ENCODE measurements around the gene BRMS1L. TPM values are rescaled to one million over a fixed set of nuclear protein-coding genes. Genes with fewer than 3 reads are reported as not detected.

BRMS1L gene
- total and polyA plus RNA-seq, 2 donors, result 3.1 to 7.4 TPM

GRCh38 chr14:35875296-35875695, 49.2 kb downstream of the BRMS1L start:
- no peaks in the 10 kb centered on the region for H3K36me3 ChIP-seq (ENCODE audit: control insufficient read depth in 2 of 2, insufficient read depth in 2 of 2, low read length in 1 of 2)
- H3K27ac ChIP-seq (ENCODE audit: low read depth in 1 of 2, low read length in 1 of 2), result no peak overlapping the region
- H3K4me3 ChIP-seq (ENCODE audit: low read length in 2 of 2), result no peak overlapping the region
- no peaks in the 10 kb centered on the region for H3K4me1 ChIP-seq (ENCODE audit: control insufficient read depth in 2 of 2, insufficient read depth in 2 of 2, low read length in 2 of 2)
- WGBS, result 94% methylated on average over 2 of the region's 2 CpGs
- H3K9me3 ChIP-seq (ENCODE audit: control insufficient read depth in 2 of 2, insufficient read depth in 1 of 2, low read length in 1 of 2), result no peaks in the 10 kb centered on the region
- H3K27me3 ChIP-seq (ENCODE audit: control insufficient read depth in 2 of 2, insufficient read depth in 1 of 2, low read length in 1 of 2), result no peaks in the 10 kb centered on the region
- DNase-seq (ENCODE audit: low read depth in 6 of 9, low spot score in 9 of 9), result no peak

GRCh38 chr14:35877276-35877675, 51.1 kb downstream of the BRMS1L start:
- no peak for DNase-seq (ENCODE audit: low read depth in 6 of 9, low spot score in 9 of 9)
- Histone ChIP-seq H3K4me3 (ENCODE audit: low read length in 2 of 2) (no peak overlapping the region), H3K27ac (ENCODE audit: low read depth in 1 of 2, low read length in 1 of 2) (no peak overlapping the region), H3K9me3 (ENCODE audit: control insufficient read depth in 2 of 2, insufficient read depth in 1 of 2, low read length in 1 of 2) (no peaks in the 10 kb centered on the region), H3K36me3 (ENCODE audit: control insufficient read depth in 2 of 2, insufficient read depth in 2 of 2, low read length in 1 of 2) (no peaks in the 10 kb centered on the region), H3K4me1 (ENCODE audit: control insufficient read depth in 2 of 2, insufficient read depth in 2 of 2, low read length in 2 of 2) (no peaks in the 10 kb centered on the region), H3K27me3 (ENCODE audit: control insufficient read depth in 2 of 2, insufficient read depth in 1 of 2, low read length in 1 of 2) (no peaks in the 10 kb centered on the region)
- WGBS, result 98% methylated on average over 3 of the region's 3 CpGs

GRCh38 chr14:35878272-35879150, 52.4 kb downstream of the BRMS1L start:
- no peaks in the 10 kb centered on the region for H3K27me3 ChIP-seq (ENCODE audit: control insufficient read depth in 2 of 2, insufficient read depth in 1 of 2, low read length in 1 of 2)
- no peak overlapping the region for H3K4me3 ChIP-seq (ENCODE audit: low read length in 2 of 2)
- H3K27ac ChIP-seq (ENCODE audit: low read depth in 1 of 2, low read length in 1 of 2), result no peak overlapping the region
- no peaks in the 10 kb centered on the region for H3K9me3 ChIP-seq (ENCODE audit: control insufficient read depth in 2 of 2, insufficient read depth in 1 of 2, low read length in 1 of 2)
- no peaks in the 10 kb centered on the region for H3K4me1 ChIP-seq (ENCODE audit: control insufficient read depth in 2 of 2, insufficient read depth in 2 of 2, low read length in 2 of 2)
- no peak for DNase-seq (ENCODE audit: low read depth in 6 of 9, low spot score in 9 of 9)
- 38% methylated on average over 9 of the region's 9 CpGs for WGBS
- H3K36me3 ChIP-seq (ENCODE audit: control insufficient read depth in 2 of 2, insufficient read depth in 2 of 2, low read length in 1 of 2), result no peaks in the 10 kb centered on the region

DNA sequence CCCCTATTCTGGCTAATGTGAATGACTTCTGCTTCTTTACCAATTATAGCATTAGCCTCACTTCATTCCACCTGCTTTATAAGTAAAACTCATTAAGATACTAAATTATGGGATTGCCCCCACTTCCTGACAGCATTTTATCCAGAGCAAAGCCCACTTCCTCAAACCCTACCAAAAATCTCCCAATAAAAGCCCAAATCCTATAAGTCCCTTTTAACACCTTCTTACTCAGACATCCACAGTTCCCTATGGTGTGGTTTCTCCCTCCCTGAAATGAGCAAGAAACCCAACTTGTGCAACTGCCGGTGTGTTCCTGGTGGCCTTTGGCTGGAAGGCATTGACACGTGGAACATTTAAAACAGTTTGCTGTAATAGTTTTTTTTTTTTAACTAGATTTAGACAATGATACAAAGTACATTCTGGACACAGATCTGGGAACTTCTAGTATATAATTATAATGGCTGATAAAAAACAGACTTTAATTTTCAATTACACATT, 53.1 kb downstream of the BRMS1L start:
- WGBS, result 31% methylated on average over 2 of the region's 2 CpGs
- no peaks in the 10 kb centered on the region for H3K36me3 ChIP-seq (ENCODE audit: control insufficient read depth in 2 of 2, insufficient read depth in 2 of 2, low read length in 1 of 2)
- no peaks in the 10 kb centered on the region for H3K4me1 ChIP-seq (ENCODE audit: control insufficient read depth in 2 of 2, insufficient read depth in 2 of 2, low read length in 2 of 2)
- DNase-seq (ENCODE audit: low read depth in 6 of 9, low spot score in 9 of 9), result no peak
- no peaks in the 10 kb centered on the region for H3K9me3 ChIP-seq (ENCODE audit: control insufficient read depth in 2 of 2, insufficient read depth in 1 of 2, low read length in 1 of 2)
- H3K27me3 ChIP-seq (ENCODE audit: control insufficient read depth in 2 of 2, insufficient read depth in 1 of 2, low read length in 1 of 2), result no peaks in the 10 kb centered on the region
- H3K4me3 ChIP-seq (ENCODE audit: low read length in 2 of 2), result no peak overlapping the region
- H3K27ac ChIP-seq (ENCODE audit: low read depth in 1 of 2, low read length in 1 of 2), result no peak overlapping the region

DNA sequence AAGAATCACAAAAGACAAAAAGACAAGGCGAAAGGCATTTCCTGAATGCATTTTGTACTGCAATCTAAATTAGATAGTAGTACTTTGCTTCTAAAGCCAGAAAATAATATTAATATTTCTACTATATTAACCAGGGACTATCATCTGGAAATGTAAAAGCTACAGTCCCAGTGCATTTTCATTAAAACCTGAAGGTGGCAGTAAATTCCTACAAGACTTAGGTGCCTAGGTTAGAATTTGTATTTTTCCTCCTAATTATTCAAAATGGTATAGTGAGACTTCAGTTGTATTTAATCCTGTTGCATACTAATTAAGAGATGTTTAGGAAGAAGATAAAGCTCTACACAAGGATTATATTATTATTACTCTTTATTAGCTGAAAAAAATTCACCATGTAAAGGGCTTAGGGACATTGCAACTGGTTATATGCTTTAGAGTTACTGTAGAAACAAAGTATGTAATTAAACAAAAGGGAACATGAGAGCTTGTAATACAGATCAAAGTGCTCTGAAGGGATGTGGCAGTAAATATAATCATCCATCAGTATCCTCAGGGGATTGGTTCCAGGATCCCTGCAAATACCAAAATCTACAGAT, 53.6 kb downstream of the BRMS1L start:
- Histone ChIP-seq H3K9me3 (ENCODE audit: control insufficient read depth in 2 of 2, insufficient read depth in 1 of 2, low read length in 1 of 2) (no peaks in the 10 kb centered on the region), H3K4me3 (ENCODE audit: low read length in 2 of 2) (no peak overlapping the region), H3K27me3 (ENCODE audit: control insufficient read depth in 2 of 2, insufficient read depth in 1 of 2, low read length in 1 of 2) (no peaks in the 10 kb centered on the region), H3K36me3 (ENCODE audit: control insufficient read depth in 2 of 2, insufficient read depth in 2 of 2, low read length in 1 of 2) (no peaks in the 10 kb centered on the region), H3K4me1 (ENCODE audit: control insufficient read depth in 2 of 2, insufficient read depth in 2 of 2, low read length in 2 of 2) (no peaks in the 10 kb centered on the region), H3K27ac (ENCODE audit: low read depth in 1 of 2, low read length in 1 of 2) (no peak overlapping the region)
- peak in 3 of 9 donors; percentile 7 to 31 (median 9) for DNase-seq (ENCODE audit: low read depth in 6 of 9, low spot score in 9 of 9)
- WGBS, result 92% methylated on average over 1 of the region's 1 CpG

DNA sequence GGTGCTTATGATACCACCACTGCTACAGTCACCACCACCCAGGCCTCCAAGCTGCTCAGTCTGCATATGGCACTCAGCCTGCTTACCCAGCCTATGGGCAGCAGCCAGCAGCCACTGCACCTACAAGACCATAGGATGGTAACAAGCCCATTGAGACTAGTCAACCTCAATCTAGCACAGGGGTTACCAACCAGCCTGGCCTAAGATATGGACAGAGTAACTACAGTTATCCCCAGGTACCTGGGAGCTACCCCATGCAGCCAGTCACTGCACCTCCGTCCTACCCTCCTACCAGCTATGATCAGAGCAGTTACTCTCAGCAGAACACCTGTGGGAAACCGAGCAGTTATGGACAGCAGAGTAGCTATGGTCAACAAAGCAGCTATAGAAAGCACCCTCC, 55.1 kb downstream of the BRMS1L start:
- H3K36me3 ChIP-seq (ENCODE audit: control insufficient read depth in 2 of 2, insufficient read depth in 2 of 2, low read length in 1 of 2), result no peaks in the 10 kb centered on the region
- no peak overlapping the region for H3K4me3 ChIP-seq (ENCODE audit: low read length in 2 of 2)
- no peak for DNase-seq (ENCODE audit: low read depth in 6 of 9, low spot score in 9 of 9)
- H3K27me3 ChIP-seq (ENCODE audit: control insufficient read depth in 2 of 2, insufficient read depth in 1 of 2, low read length in 1 of 2), result no peaks in the 10 kb centered on the region
- 100% methylated on average over 2 of the region's 2 CpGs for WGBS
- H3K27ac ChIP-seq (ENCODE audit: low read depth in 1 of 2, low read length in 1 of 2), result no peak overlapping the region
- no peaks in the 10 kb centered on the region for H3K4me1 ChIP-seq (ENCODE audit: control insufficient read depth in 2 of 2, insufficient read depth in 2 of 2, low read length in 2 of 2)
- no peaks in the 10 kb centered on the region for H3K9me3 ChIP-seq (ENCODE audit: control insufficient read depth in 2 of 2, insufficient read depth in 1 of 2, low read length in 1 of 2)

DNA sequence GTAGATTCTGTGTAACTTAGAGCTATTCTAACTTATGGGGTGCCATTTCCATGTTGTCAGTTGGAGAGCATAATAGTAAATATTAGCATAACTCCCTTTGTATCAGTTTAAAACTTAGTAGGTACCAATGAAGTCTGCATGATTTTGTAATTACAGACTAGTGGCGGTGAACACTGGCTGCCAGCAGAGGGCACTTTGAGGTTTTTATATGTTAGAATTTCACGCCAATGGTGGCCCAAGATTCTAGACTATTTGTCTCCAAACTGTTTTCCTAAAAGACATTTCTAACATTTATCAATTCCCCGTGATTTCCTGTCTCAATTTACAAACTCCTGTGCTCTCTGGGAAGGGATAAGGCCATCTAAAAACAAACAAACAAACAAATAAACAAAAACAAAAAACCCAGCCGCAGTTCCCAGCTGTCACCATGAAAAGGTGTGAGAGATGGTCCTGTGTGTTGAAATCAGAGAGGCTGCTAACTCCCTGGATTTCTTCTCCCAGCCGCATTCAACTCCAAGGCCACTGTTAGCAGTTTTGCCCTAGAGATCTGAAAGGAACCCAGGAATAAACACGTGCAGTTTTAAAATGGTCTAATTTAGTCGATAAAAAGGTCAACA, 57.6 kb downstream of the BRMS1L start:
- 63% methylated on average over 7 of the region's 7 CpGs for WGBS
- Histone ChIP-seq H3K4me1 (ENCODE audit: control insufficient read depth in 2 of 2, insufficient read depth in 2 of 2, low read length in 2 of 2) (no peaks in the 10 kb centered on the region), H3K4me3 (ENCODE audit: low read length in 2 of 2) (no peak overlapping the region), H3K9me3 (ENCODE audit: control insufficient read depth in 2 of 2, insufficient read depth in 1 of 2, low read length in 1 of 2) (no peaks in the 10 kb centered on the region), H3K27me3 (ENCODE audit: control insufficient read depth in 2 of 2, insufficient read depth in 1 of 2, low read length in 1 of 2) (no peaks in the 10 kb centered on the region), H3K27ac (ENCODE audit: low read depth in 1 of 2, low read length in 1 of 2) (no peak overlapping the region), H3K36me3 (ENCODE audit: control insufficient read depth in 2 of 2, insufficient read depth in 2 of 2, low read length in 1 of 2) (no peaks in the 10 kb centered on the region)
- DNase-seq (ENCODE audit: low read depth in 6 of 9, low spot score in 9 of 9), result peak in 7 of 9 donors; percentile 8 to 52 (median 22)

DNA sequence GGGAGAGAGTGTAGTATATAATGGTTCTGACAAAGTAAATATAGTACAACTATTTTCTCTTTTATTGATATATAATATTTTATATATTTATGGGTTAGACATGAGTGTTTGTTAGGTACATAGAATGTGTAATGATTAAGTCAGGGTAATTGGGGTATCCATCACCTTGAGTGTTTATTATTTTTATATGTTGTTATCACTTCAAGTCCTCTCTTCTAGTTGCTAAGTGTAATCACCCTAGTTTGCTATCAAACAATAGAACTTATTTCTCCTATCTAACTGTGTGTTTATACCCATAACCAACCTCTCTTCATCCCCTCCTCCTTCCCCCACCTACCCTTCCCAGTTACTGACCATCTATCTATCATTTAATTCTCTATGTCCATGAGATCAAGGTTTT, 64.2 kb downstream of the BRMS1L start:
- no peaks in the 10 kb centered on the region for H3K27me3 ChIP-seq (ENCODE audit: control insufficient read depth in 2 of 2, insufficient read depth in 1 of 2, low read length in 1 of 2)
- no peaks in the 10 kb centered on the region for H3K36me3 ChIP-seq (ENCODE audit: control insufficient read depth in 2 of 2, insufficient read depth in 2 of 2, low read length in 1 of 2)
- no peak for DNase-seq (ENCODE audit: low read depth in 6 of 9, low spot score in 9 of 9)
- no peak overlapping the region for H3K27ac ChIP-seq (ENCODE audit: low read depth in 1 of 2, low read length in 1 of 2)
- H3K4me1 ChIP-seq (ENCODE audit: control insufficient read depth in 2 of 2, insufficient read depth in 2 of 2, low read length in 2 of 2), result no peaks in the 10 kb centered on the region
- H3K9me3 ChIP-seq (ENCODE audit: control insufficient read depth in 2 of 2, insufficient read depth in 1 of 2, low read length in 1 of 2), result no peaks in the 10 kb centered on the region
- no peak overlapping the region for H3K4me3 ChIP-seq (ENCODE audit: low read length in 2 of 2)

DNA sequence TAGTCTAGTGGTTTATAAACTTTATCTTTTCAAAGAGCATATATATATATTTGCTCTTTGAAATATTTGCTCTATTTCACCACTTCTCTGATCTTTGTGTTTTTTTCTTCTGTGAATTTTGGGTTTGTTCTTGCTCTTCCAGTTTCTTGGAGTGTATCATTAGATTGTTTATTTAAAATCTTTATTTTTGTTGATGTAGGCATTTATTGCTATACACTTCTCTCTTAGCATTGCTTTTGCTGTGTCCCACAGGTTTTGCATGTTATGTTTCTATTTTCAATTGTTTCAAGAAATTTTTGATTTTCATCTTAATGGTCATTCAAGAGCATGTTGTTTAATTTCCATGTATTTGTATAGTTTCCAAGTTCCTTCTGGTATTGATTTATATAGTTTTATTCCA, 69.1 kb downstream of the BRMS1L start:
- DNase-seq (ENCODE audit: low read depth in 6 of 9, low spot score in 9 of 9), result no peak
- H3K9me3 ChIP-seq (ENCODE audit: control insufficient read depth in 2 of 2, insufficient read depth in 1 of 2, low read length in 1 of 2), result no peaks in the 10 kb centered on the region
- H3K4me1 ChIP-seq (ENCODE audit: control insufficient read depth in 2 of 2, insufficient read depth in 2 of 2, low read length in 2 of 2), result no peaks in the 10 kb centered on the region
- no peak overlapping the region for H3K27ac ChIP-seq (ENCODE audit: low read depth in 1 of 2, low read length in 1 of 2)
- H3K27me3 ChIP-seq (ENCODE audit: control insufficient read depth in 2 of 2, insufficient read depth in 1 of 2, low read length in 1 of 2), result no peaks in the 10 kb centered on the region
- no peaks in the 10 kb centered on the region for H3K36me3 ChIP-seq (ENCODE audit: control insufficient read depth in 2 of 2, insufficient read depth in 2 of 2, low read length in 1 of 2)
- no peak overlapping the region for H3K4me3 ChIP-seq (ENCODE audit: low read length in 2 of 2)
